ENCODE results near the gene TRIM2. TPM values are rescaled to one million over a fixed set of nuclear protein-coding genes. Genes with fewer than 3 reads are reported as not detected.

The TRIM2 gene
- total RNA-seq, 2 experiments from 2014 or later, result 1.9 to 3.4 TPM

DNA sequence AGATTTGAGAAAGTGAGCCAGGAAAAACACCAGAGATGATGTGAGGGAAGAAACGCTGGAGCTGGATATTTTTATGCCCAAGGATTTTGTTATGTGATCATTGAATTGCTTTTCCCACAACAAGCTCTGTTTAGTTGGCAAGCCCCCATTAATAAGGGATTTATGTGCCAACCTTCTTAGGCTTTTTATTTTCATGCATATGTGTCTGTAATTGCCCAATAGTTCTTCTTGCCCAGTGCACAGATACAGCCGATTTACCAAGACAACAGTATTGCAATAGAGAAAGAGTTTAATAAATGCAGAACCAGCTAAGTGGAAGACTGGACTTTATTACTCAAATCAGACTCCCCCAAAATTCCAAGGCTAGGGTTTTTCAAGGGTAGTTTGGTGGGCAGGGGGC is 57.7 kb downstream of the TRIM2 start:
- no peak overlapping the region for H3K27ac Mint-ChIP-seq
- H3K27me3 Mint-ChIP-seq, result peaks cover 5% of the 10 kb centered on the region
- intact Hi-C loops (cut with DNase I, micrococcal nuclease), result no loop called here
- Histone ChIP-seq H3K4me3 (ENCODE audit: low read length) (no peak overlapping the region), H3K4me1 (ENCODE audit: insufficient read depth, low read length) (peaks cover 8% of the 10 kb centered on the region), H3K27ac (ENCODE audit: low read depth in 1 of 2, low read length in 2 of 2) (no peak overlapping the region), H3K9me3 (ENCODE audit: control insufficient read depth in 1 of 2, insufficient read depth in 1 of 2, low read length in 2 of 2) (peaks cover 0 to 10% of the 10 kb centered on the region in 2 experiments), H3K36me3 (ENCODE audit: insufficient read depth, low read length) (no peaks in the 10 kb centered on the region), H3K27me3 (ENCODE audit: control insufficient read depth in 1 of 2, insufficient read depth in 2 of 2, low read length in 2 of 2) (no peaks in the 10 kb centered on the region)
- no peaks in the 10 kb centered on the region for H3K36me3 Mint-ChIP-seq (ENCODE audit: low read depth)
- H3K9me3 Mint-ChIP-seq, result no peaks in the 10 kb centered on the region
- ATAC-seq (ENCODE audit: poor library complexity) (no peak), DNase-seq (no peak)
- TF ChIP-seq, protein P1, sequence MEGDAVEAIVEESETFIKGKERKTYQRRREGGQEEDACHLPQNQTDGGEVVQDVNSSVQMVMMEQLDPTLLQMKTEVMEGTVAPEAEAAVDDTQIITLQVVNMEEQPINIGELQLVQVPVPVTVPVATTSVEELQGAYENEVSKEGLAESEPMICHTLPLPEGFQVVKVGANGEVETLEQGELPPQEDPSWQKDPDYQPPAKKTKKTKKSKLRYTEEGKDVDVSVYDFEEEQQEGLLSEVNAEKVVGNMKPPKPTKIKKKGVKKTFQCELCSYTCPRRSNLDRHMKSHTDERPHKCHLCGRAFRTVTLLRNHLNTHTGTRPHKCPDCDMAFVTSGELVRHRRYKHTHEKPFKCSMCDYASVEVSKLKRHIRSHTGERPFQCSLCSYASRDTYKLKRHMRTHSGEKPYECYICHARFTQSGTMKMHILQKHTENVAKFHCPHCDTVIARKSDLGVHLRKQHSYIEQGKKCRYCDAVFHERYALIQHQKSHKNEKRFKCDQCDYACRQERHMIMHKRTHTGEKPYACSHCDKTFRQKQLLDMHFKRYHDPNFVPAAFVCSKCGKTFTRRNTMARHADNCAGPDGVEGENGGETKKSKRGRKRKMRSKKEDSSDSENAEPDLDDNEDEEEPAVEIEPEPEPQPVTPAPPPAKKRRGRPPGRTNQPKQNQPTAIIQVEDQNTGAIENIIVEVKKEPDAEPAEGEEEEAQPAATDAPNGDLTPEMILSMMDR (IDR thresholded peaks at IDR 0.05), result no peak
- no peak overlapping the region for H3K4me3 Mint-ChIP-seq
- no peaks in the 10 kb centered on the region for H3K4me1 Mint-ChIP-seq (ENCODE audit: low read depth)
- CTCF ChIA-PET, result no interaction called here
- POLR2A ChIA-PET, result no interaction called here

DNA sequence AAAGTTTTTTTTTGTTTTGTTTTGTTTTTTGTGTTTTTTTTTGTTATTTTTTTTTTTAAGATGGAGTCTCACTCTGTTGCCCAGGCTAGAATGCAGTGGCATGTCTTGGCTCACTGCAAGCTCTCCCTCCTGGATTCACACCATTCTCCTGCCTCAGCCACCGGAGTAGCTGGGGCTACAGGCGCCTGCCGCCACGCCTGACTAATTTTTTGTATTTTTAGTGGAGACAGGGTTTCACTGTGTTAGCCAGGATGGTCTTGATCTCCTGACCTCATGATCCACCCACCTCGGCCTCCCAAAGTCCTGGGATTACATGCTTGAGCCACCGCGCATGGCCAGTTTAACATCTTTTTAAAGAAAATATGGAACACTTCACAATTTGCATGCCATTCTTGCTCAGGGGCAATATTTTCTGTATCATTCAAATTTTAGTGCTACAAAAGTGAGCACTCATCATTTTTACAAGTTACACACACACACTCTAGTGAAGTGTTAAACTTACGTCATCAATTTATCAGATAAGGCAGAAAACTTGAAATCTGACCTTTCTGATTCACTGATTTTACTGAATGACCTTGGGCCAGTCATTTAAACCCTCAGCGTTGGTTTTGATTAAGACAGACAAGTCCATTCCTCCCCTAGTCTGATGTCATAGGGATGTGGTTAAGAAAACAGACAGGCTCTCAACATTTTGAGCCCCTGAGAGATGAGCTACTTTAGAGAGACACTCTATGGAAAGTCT is 61.2 kb downstream of the TRIM2 start:
- H3K4me1 Mint-ChIP-seq (ENCODE audit: low read depth), result peaks cover 9% of the 10 kb centered on the region
- no peak for ATAC-seq (ENCODE audit: poor library complexity)
- TF ChIP-seq, protein P1 (IDR thresholded peaks at IDR 0.05), result no peak
- DNase-seq, result no peak
- no peaks in the 10 kb centered on the region for H3K36me3 Mint-ChIP-seq (ENCODE audit: low read depth)
- intact Hi-C loops (cut with DNase I, micrococcal nuclease), result no loop called here
- H3K4me3 ChIP-seq (ENCODE audit: low read length), result no peak overlapping the region
- H3K27ac ChIP-seq (ENCODE audit: low read depth in 1 of 2, low read length in 2 of 2), result no peak overlapping the region
- no peak overlapping the region for H3K27ac Mint-ChIP-seq
- no peaks in the 10 kb centered on the region for H3K27me3 Mint-ChIP-seq
- H3K9me3 ChIP-seq (ENCODE audit: control insufficient read depth in 1 of 2, insufficient read depth in 1 of 2, low read length in 2 of 2), result peaks cover 0 to 10% of the 10 kb centered on the region in 2 experiments
- no peaks in the 10 kb centered on the region for H3K36me3 ChIP-seq (ENCODE audit: insufficient read depth, low read length)
- no peak overlapping the region for H3K4me3 Mint-ChIP-seq
- POLR2A ChIA-PET, result no interaction called here
- peaks cover 4% of the 10 kb centered on the region for H3K9me3 Mint-ChIP-seq
- H3K27me3 ChIP-seq (ENCODE audit: control insufficient read depth in 1 of 2, insufficient read depth in 2 of 2, low read length in 2 of 2), result no peaks in the 10 kb centered on the region
- no peaks in the 10 kb centered on the region for H3K4me1 ChIP-seq (ENCODE audit: insufficient read depth, low read length)
- CTCF ChIA-PET, result no interaction called here

DNA sequence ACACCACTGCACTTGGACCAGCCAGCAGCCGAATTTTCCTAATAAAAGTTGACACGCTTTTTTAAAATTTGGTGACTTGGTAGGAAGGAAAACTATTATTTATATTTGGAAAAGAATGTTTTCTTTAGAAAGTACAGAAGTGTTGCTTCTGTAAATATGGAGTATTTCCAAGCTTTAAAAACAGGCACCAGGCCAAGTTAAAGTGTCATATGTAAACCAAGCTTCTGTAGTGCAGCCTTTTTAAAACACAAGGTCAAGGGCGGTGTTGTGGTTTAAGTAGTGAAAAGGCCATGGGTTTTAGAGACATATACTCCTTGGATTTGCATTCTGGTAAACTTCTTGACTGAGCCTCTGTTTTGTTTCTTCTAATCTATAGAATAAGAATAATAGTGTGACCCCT is 62.7 kb downstream of the TRIM2 start:
- no peak overlapping the region for H3K4me3 Mint-ChIP-seq
- H3K9me3 Mint-ChIP-seq, result peaks cover 4% of the 10 kb centered on the region
- no peaks in the 10 kb centered on the region for H3K36me3 Mint-ChIP-seq (ENCODE audit: low read depth)
- DNase-seq (no peak), ATAC-seq (ENCODE audit: poor library complexity) (no peak)
- H3K4me3 ChIP-seq (ENCODE audit: low read length), result no peak overlapping the region
- TF ChIP-seq, protein P1 (IDR thresholded peaks at IDR 0.05), result no peak
- no peaks in the 10 kb centered on the region for H3K27me3 ChIP-seq (ENCODE audit: control insufficient read depth in 1 of 2, insufficient read depth in 2 of 2, low read length in 2 of 2)
- H3K27ac Mint-ChIP-seq, result no peak overlapping the region
- no peaks in the 10 kb centered on the region for H3K36me3 ChIP-seq (ENCODE audit: insufficient read depth, low read length)
- H3K9me3 ChIP-seq (ENCODE audit: control insufficient read depth in 1 of 2, insufficient read depth in 1 of 2, low read length in 2 of 2), result peaks cover 0 to 2% of the 10 kb centered on the region in 2 experiments
- POLR2A ChIA-PET, result no interaction called here
- no peaks in the 10 kb centered on the region for H3K4me1 ChIP-seq (ENCODE audit: insufficient read depth, low read length)
- H3K4me1 Mint-ChIP-seq (ENCODE audit: low read depth), result peaks cover 9% of the 10 kb centered on the region
- CTCF ChIA-PET, result no interaction called here
- intact Hi-C loops (cut with DNase I, micrococcal nuclease), result no loop called here
- H3K27ac ChIP-seq (ENCODE audit: low read depth in 1 of 2, low read length in 2 of 2), result no peak overlapping the region
- no peaks in the 10 kb centered on the region for H3K27me3 Mint-ChIP-seq
